ENCODE data around the gene CCDC110.

DNA sequence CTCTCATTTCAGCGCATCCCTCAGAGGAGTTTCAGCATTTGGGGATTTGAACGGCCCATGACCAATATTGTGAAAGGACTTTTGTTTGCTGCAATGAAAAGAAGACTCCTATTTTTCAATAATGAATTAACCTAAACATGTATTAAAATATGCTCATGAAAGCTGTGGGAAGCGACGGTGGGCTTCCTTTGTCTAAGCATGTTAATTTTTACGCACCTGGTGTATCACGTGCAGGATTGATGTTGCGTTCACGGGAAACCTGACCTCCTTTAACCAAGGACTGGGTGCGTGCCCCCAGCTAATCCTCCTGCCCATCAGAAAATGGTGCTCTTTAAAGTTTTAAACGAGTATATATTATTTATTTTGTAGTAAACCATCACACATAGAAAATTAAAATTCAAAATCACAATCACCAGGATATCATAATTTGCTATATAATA lies 590 bp upstream of the CCDC110 start:
- TF ChIP-seq, protein P1, sequence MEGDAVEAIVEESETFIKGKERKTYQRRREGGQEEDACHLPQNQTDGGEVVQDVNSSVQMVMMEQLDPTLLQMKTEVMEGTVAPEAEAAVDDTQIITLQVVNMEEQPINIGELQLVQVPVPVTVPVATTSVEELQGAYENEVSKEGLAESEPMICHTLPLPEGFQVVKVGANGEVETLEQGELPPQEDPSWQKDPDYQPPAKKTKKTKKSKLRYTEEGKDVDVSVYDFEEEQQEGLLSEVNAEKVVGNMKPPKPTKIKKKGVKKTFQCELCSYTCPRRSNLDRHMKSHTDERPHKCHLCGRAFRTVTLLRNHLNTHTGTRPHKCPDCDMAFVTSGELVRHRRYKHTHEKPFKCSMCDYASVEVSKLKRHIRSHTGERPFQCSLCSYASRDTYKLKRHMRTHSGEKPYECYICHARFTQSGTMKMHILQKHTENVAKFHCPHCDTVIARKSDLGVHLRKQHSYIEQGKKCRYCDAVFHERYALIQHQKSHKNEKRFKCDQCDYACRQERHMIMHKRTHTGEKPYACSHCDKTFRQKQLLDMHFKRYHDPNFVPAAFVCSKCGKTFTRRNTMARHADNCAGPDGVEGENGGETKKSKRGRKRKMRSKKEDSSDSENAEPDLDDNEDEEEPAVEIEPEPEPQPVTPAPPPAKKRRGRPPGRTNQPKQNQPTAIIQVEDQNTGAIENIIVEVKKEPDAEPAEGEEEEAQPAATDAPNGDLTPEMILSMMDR (IDR thresholded peaks at IDR 0.05; ENCODE audit: low read length): no peak
- no peak for TF ChIP-seq EZH2 (optimal IDR thresholded peaks at IDR 0.05; ENCODE audit: low read depth, low read length)
- TF ChIP-seq EZH2phosphoT487 (IDR thresholded peaks at IDR 0.05; ENCODE audit: low read length): no peak
